Endothelial cell of umbilical vein (primary cell): Measurements from ENCODE around the gene GEN1.

Experiments
- CTCF ChIP-seq, 2 donors: IDR thresholded peaks; 1 replicate in 1 of 2; 2 replicates in 1 of 2; pipeline ENCODE4 v1.5.1; 2011; ENCODE audit warnings: low read length in 2 of 2, mild to moderate bottlenecking in 2 of 2, moderate library complexity in 2 of 2, control low read depth in 1 of 2, inconsistent platforms in 1 of 2, low read depth in 1 of 2; ENCODE audit not compliant: insufficient read depth in 1 of 2; ENCODE audit errors: extremely low read depth in 1 of 2
- GATA2 ChIP-seq: IDR thresholded peaks from 2 replicates; pipeline ENCODE4 v1.7.0; 2011; ENCODE audit warnings: low read depth, mild to moderate bottlenecking, moderate library complexity, mixed read lengths, low read length; ENCODE audit not compliant: insufficient read length, insufficient read depth

GRCh38 chr2:17818235-17818815, 64.4 kb downstream of the GEN1 start:
- TF ChIP-seq GATA2 (no peak), CTCF (IDR thresholded peaks at IDR 0.05; ENCODE audit: extremely low read depth in 1 of 2, insufficient read depth in 1 of 2, low read depth in 1 of 2, low read length in 2 of 2) (no peak)
